Fibroblast of lung (primary cell): ENCODE measurements around the gene GNB2. TPM values are rescaled to one million over a fixed set of nuclear protein-coding genes. Genes with fewer than 3 reads are reported as not detected.

ENCODE experiments used
- DNase-seq, 2 donors: peaks; one replicate each; pipeline versions ENCODE4 v3.0.0 to v3.0.0-alpha.2; 2010; ENCODE audit warnings: low read depth in 2 of 2
- H2AFZ ChIP-seq: 2 replicates; pipeline ENCODE4 v1.5.1; 2012; ENCODE audit warnings: low read length, control low read depth, inconsistent platforms
- H3K27ac ChIP-seq: 2 replicates; pipeline ENCODE4 v1.5.1; 2011; ENCODE audit warnings: low read length, control low read depth; ENCODE audit not compliant: insufficient read depth
- H3K27me3 ChIP-seq: 2 replicates; pipeline ENCODE4 v1.5.1; 2011; ENCODE audit warnings: mild to moderate bottlenecking, low read length; ENCODE audit not compliant: control insufficient read depth, insufficient read depth
- H3K36me3 ChIP-seq: 2 replicates; pipeline ENCODE4 v1.5.1; 2011; ENCODE audit warnings: low read length; ENCODE audit not compliant: control insufficient read depth, insufficient read depth
- H3K4me1 ChIP-seq: 2 replicates; pipeline ENCODE4 v1.5.1; 2011; ENCODE audit warnings: low read length; ENCODE audit not compliant: control insufficient read depth, insufficient read depth; ENCODE audit errors: extremely low read depth
- H3K4me2 ChIP-seq: 2 replicates; pipeline ENCODE4 v1.5.1; 2011; ENCODE audit warnings: low read length, control low read depth; ENCODE audit not compliant: insufficient read depth; ENCODE audit errors: extremely low read depth
- H3K4me3 ChIP-seq, 4 experiments: fragments of 200-600 bp in 1 of 4; sonication (generic) in 1 of 4; replicated peaks in 1 of 4; 2 replicates each; pipeline ENCODE4 v1.5.1; 2011 to 2016; ENCODE audit warnings: low read length in 4 of 4, low read depth in 3 of 4, mild to moderate bottlenecking in 3 of 4, control low read depth in 2 of 4, inconsistent platforms in 1 of 4, mixed read lengths in 1 of 4; ENCODE audit not compliant: insufficient read depth in 1 of 4; ENCODE audit errors: control extremely low read depth in 1 of 4
- H3K79me2 ChIP-seq: 2 replicates; pipeline ENCODE4 v1.5.1; 2012; ENCODE audit warnings: mild to moderate bottlenecking, low read length, inconsistent platforms; ENCODE audit not compliant: control insufficient read depth, insufficient read depth
- H3K9ac ChIP-seq: 2 replicates; pipeline ENCODE4 v1.5.1; 2011; ENCODE audit warnings: mild to moderate bottlenecking, low read length, control low read depth; ENCODE audit not compliant: insufficient read depth
- H3K9me3 ChIP-seq: 2 replicates; pipeline ENCODE4 v1.5.1; 2012; ENCODE audit warnings: low read depth, low read length; ENCODE audit not compliant: control insufficient read depth, insufficient read depth
- H4K20me1 ChIP-seq: 2 replicates; pipeline ENCODE4 v1.5.1; 2011; ENCODE audit warnings: low read length; ENCODE audit not compliant: control insufficient read depth, insufficient read depth; ENCODE audit errors: extremely low read depth
- EZH2 ChIP-seq: IDR thresholded peaks from 2 replicates; pipeline ENCODE4 v1.5.1; 2012; ENCODE audit warnings: low read length, control low read depth, mild to moderate bottlenecking; ENCODE audit errors: missing control alignments
- polyA plus RNA-seq, 2 donors: library from polyadenylated mRNA; depleted of rRNA in 1 of 2; stranded (reverse) in 1 of 2; unstranded in 1 of 2; fragments of >200 nt; gene quantifications; 2 replicates each; pipeline ENCODE4 v1.2.1, GENCODE V29; 2011 to 2012; ENCODE audit warnings: missing spikeins in 1 of 2
- total RNA-seq: library from RNA; depleted of rRNA; stranded (reverse); fragments of >200 nt; gene quantifications from 2 replicates; pipeline ENCODE4 v1.2.1, GENCODE V29; 2014
- TF ChIP-seq, protein P1 (sequence below), 2 donors: IDR thresholded peaks in 1 of 2; conservative IDR thresholded peaks in 1 of 2; 1 replicate in 1 of 2; 2 replicates in 1 of 2; pipeline ENCODE4 v1.5.1; 2011 to 2012; ENCODE audit warnings: low read length in 2 of 2, control low read depth in 1 of 2, inconsistent platforms in 1 of 2, low read depth in 1 of 2, mild to moderate bottlenecking in 1 of 2

The GNB2 gene
- total and polyA plus RNA-seq, 2 donors (not counting 1 experiment from before 2014, with no cell fraction given), result 85.2 to 145 TPM

- Histone ChIP-seq H3K4me2 (no peak overlapping the region), H3K4me3 (no peak overlapping the region), H3K9ac (no peak overlapping the region), H3K4me1 (peaks cover 8% of the 10 kb centered on the region), H3K27ac (no peak overlapping the region), H3K27me3 (no peaks in the 10 kb centered on the region), H3K36me3 (peaks cover 36% of the 10 kb centered on the region), H4K20me1 (no peaks in the 10 kb centered on the region), H3K79me2 (peaks cover 40% of the 10 kb centered on the region), H3K9me3 (no peaks in the 10 kb centered on the region), H2AFZ (no peak overlapping the region)
- TF ChIP-seq EZH2, result no peak
- TF ChIP-seq, protein P1, sequence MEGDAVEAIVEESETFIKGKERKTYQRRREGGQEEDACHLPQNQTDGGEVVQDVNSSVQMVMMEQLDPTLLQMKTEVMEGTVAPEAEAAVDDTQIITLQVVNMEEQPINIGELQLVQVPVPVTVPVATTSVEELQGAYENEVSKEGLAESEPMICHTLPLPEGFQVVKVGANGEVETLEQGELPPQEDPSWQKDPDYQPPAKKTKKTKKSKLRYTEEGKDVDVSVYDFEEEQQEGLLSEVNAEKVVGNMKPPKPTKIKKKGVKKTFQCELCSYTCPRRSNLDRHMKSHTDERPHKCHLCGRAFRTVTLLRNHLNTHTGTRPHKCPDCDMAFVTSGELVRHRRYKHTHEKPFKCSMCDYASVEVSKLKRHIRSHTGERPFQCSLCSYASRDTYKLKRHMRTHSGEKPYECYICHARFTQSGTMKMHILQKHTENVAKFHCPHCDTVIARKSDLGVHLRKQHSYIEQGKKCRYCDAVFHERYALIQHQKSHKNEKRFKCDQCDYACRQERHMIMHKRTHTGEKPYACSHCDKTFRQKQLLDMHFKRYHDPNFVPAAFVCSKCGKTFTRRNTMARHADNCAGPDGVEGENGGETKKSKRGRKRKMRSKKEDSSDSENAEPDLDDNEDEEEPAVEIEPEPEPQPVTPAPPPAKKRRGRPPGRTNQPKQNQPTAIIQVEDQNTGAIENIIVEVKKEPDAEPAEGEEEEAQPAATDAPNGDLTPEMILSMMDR (conservative IDR thresholded peaks at IDR 0.05 in 1 of 2, IDR thresholded peaks at IDR 0.05 in 1 of 2; ENCODE audit: low read depth in 1 of 2, low read length in 2 of 2), result no peak
- no peak for DNase-seq
Measured at GRCh38 chr7:100678291-100678984, 4.9 kb downstream of the GNB2 start.

GRCh38 chr7:100679129-100679926, 5.8 kb downstream of the GNB2 start:
- H4K20me1 ChIP-seq, result no peaks in the 10 kb centered on the region
- H3K36me3 ChIP-seq, result peaks cover 41% of the 10 kb centered on the region
- DNase-seq, result no peak

More at GRCh38 chr7:100679129-100679926, 5.8 kb downstream of the GNB2 start:
- no peaks in the 10 kb centered on the region for H3K9me3 ChIP-seq
- H3K4me1 ChIP-seq, result peaks cover 8% of the 10 kb centered on the region
- TF ChIP-seq EZH2, result no peak
- TF ChIP-seq, protein P1 (conservative IDR thresholded peaks at IDR 0.05 in 1 of 2, IDR thresholded peaks at IDR 0.05 in 1 of 2; ENCODE audit: low read depth in 1 of 2, low read length in 2 of 2), result no peak
- H3K27me3 ChIP-seq, result no peaks in the 10 kb centered on the region
- no peak overlapping the region for H3K4me3 ChIP-seq
- no peak overlapping the region for H3K4me2 ChIP-seq
- H3K27ac ChIP-seq, result no peak overlapping the region
- no peak overlapping the region for H3K9ac ChIP-seq
- no peak overlapping the region for H2AFZ ChIP-seq
- H3K79me2 ChIP-seq, result peaks cover 34% of the 10 kb centered on the region
